ENCODE results near the gene CCDC28A.

The CCDC28A gene

DNA sequence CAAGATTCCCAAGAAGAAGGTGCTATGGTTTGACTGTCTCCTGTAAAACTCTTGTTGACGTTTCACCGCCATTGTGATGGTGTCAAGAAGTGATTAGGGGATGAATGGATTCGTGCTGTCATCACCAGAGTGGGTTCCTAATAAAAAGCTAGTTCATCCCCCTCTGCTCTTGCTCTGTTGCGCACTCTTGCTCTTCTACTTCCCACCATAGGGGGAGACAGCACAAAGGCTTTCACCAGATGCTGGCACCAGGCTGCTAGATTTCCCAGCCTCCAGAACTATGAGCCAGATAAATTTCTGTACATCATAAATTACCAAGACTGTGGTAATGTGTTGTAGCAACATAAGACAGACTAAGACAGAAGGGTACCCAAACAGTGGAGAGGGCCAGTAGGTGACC lies 21.6 kb upstream of the CCDC28A start:
- H3K4me2 ChIP-seq = no peak overlapping the region
- H3K4me1 ChIP-seq = no peaks in the 10 kb centered on the region
- no peak overlapping the region for H3K27ac ChIP-seq
- no peak for TF ChIP-seq Cebpa-rat (IDR thresholded peaks at IDR 0.05)
- no peaks in the 10 kb centered on the region for H3K36me3 ChIP-seq
- H3K27me3 ChIP-seq = no peaks in the 10 kb centered on the region
- H3K4me3 ChIP-seq = no peak overlapping the region
- no peaks in the 10 kb centered on the region for H4K20me1 ChIP-seq
- no peak overlapping the region for H3K9ac ChIP-seq
- H3K9me3 ChIP-seq (replicated peaks in 1 of 11) = no peaks in the 10 kb centered on the region

DNA sequence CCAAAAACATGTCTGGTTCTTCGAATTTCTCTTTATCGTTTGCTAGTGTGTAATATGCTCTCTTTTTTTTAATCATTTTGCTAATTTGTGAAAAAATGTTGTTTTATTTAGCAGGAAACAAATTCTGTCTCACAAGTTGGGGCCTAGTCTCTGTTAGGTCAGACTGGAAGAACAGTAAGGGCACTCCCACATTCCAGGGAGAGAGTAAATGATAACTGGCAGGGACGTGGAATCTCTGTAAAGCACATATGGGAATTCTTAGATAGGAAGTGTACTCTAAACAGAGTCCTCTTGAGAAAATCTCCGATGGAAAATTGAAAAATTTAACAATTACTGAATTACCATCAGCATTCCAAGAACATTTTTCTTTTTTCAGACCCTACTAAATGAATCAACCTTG lies 16.4 kb upstream of the CCDC28A start:
- H4K20me1 ChIP-seq = no peaks in the 10 kb centered on the region
- no peaks in the 10 kb centered on the region for H3K27me3 ChIP-seq
- no peaks in the 10 kb centered on the region for H3K36me3 ChIP-seq
- H3K27ac ChIP-seq = no peak overlapping the region
- no peak overlapping the region for H3K9ac ChIP-seq
- no peaks in the 10 kb centered on the region for H3K4me1 ChIP-seq
- H3K9me3 ChIP-seq (replicated peaks in 1 of 11) = no peaks in the 10 kb centered on the region
- H3K4me3 ChIP-seq = no peak overlapping the region
- no peak overlapping the region for H3K4me2 ChIP-seq
- TF ChIP-seq Cebpa-rat (IDR thresholded peaks at IDR 0.05) = no peak

DNA sequence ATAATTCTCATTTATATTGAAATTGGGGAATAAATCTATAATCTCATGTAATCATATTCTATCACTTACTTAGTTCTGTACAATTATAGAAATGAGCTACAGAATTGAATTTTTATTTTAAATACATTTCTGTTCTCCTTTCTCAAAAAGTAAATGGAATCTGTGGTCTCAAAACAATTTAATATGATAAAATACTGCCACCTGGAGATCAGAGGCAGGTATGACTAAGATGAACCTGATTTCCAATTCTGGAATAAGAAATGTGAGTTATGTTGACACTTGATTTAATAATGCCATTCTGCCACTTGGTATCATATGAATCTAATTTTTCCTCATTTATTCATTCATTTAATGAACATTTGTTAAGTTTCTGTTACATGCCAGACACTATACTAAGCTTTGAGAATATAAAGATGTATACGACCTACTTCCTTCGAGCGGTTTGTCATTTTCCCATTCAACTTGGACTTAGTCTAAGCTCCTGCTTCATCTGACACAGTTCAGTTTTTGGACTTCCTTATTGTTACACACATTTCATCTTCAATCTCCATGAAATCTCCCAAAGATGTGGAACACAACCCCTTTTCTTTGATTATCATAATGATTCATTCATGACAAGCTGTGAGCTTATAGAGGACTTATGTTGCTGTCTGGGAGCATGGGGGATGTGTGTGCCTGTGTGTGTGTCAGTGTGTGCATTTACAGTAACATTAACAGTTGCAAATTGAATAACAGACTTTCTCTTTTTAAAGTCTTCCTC lies 7.5 kb upstream of the CCDC28A start:
- Histone ChIP-seq H3K4me1 (peaks cover 0 to 12% (median 7%) of the 10 kb centered on the region in 10 experiments; a peak in 5 of 20 replicates), H3K4me2 (no peak overlapping the region), H4K20me1 (no peaks in the 10 kb centered on the region), H3K9ac (no peak overlapping the region), H3K4me3 (no peak overlapping the region), H3K36me3 (no peaks in the 10 kb centered on the region), H3K9me3 (replicated peaks in 1 of 11) (no peaks in the 10 kb centered on the region), H3K27me3 (no peaks in the 10 kb centered on the region), H3K27ac (no peak overlapping the region)
- TF ChIP-seq Cebpa-rat (IDR thresholded peaks at IDR 0.05) = no peak

DNA sequence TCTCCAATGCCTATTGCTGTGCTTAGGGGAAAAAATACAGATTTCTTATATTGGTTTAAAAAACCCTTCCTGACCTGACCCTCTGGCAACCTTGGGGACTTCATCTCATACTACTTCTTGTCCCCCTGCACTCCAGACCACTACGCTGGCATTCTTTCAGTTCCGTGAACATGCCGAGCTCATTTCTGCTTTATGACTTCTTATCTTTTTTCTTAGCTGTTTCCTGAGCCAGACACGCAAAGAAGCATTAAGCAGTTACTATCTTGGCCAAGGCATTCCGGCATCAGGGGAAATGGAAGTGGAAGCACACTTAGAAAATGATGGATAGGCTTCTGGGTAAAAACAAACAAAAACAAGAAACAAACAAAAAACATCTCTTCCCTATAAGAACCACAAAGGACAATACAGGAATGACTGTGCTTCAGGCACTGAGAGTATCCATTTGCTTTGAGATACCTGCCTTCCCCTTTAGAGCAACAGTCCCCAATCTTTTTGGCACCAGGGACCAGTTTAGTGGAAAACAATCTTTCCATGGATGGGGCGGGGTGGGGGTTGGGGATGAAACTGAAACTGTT lies 4.4 kb upstream of the CCDC28A start:
- Histone ChIP-seq H4K20me1 (no peaks in the 10 kb centered on the region), H3K27me3 (no peaks in the 10 kb centered on the region), H3K4me1 (peaks cover 10 to 23% (median 18%) of the 10 kb centered on the region in 10 experiments), H3K9me3 (replicated peaks in 1 of 11) (no peaks in the 10 kb centered on the region), H3K4me2 (peak overlapping the region; percentile 2 to 51 (median 17); a peak in 16 of 22 replicates), H3K9ac (0 out of 22 replicates have a peak overlapping the region, but pooled peaks of 1 of the 11 experiments have one; percentile 32), H3K36me3 (no peaks in the 10 kb centered on the region), H3K4me3 (no peak overlapping the region), H3K27ac (peak overlapping the region in 1 of 11 experiments; percentile 20; a peak in 1 of 22 replicates)
- TF ChIP-seq Cebpa-rat (IDR thresholded peaks at IDR 0.05) = no peak

DNA sequence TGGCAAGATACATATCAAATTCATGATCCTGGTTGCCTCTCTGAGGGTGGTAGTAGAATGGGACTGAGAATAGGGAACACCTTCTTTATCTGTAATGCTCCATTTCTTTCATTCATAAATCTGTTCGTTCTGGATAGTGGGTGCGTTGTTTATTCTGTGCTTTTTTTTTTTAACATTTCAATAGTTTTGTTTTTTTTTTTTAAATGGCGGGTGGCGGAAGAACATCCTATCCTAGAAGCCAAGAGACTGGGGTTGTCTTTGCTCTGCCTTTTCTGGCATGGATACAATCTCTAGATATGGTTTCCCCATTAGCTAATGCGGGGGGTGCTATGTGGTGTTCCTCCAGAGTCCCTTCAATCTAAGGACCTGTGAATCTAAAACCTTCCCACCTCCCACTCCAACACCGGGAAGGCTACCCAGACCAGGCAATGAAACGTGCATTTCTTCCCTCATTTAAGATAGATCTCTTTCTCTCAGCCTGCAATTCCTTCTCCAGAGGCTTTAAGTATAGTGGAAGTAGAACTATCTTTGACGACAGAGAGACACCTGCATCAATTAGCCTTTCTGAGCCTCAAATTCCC lies 883 bp upstream of the CCDC28A start:
- peaks cover 15 to 31% (median 27%) of the 10 kb centered on the region in 10 experiments for H3K4me1 ChIP-seq
- TF ChIP-seq Cebpa-rat (IDR thresholded peaks at IDR 0.05) = no peak
- peak overlapping the region; percentile 84 to 94 (median 90); a peak in 21 of 22 replicates for H3K9ac ChIP-seq
- H4K20me1 ChIP-seq = no peaks in the 10 kb centered on the region
- peak overlapping the region; percentile 77 to 95 (median 89) for H3K4me2 ChIP-seq
- no peaks in the 10 kb centered on the region for H3K9me3 ChIP-seq (replicated peaks in 1 of 11)
- H3K4me3 ChIP-seq = peak overlapping the region; percentile 70 to 93 (median 88)
- peaks cover 0 to 19% (median 0%) of the 10 kb centered on the region in 11 experiments; a peak in 8 of 22 replicates for H3K36me3 ChIP-seq
- no peaks in the 10 kb centered on the region for H3K27me3 ChIP-seq
- peak overlapping the region in 10 of 11 experiments; percentile 83 to 98 (median 93); a peak in 19 of 22 replicates for H3K27ac ChIP-seq

DNA sequence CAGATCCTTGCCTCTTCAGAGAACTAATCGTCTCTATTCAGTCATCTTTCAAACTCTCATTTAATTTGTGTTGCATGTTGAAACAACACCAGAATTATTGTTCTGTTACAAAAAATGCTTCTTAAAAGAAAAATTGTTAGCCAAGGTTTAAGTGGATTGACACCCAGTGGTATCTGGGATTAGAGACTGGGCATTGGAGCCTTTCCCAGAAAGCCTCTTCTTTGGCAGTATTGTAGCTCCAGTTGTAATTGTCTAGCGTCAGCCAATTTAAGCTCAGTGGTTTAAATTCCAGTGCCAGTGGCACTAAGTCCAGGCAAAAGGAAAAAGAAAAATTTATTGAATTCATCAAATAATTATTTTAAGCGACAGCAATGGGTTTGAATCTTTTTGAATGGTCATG lies 801 bp downstream of the CCDC28A start:
- no peak for TF ChIP-seq Cebpa-rat (IDR thresholded peaks at IDR 0.05)
- H3K27ac ChIP-seq = peak overlapping the region in 8 of 11 experiments; percentile 89 to 98 (median 94); a peak in 11 of 22 replicates
- no peaks in the 10 kb centered on the region for H4K20me1 ChIP-seq
- no peaks in the 10 kb centered on the region for H3K27me3 ChIP-seq
- H3K9me3 ChIP-seq (replicated peaks in 1 of 11) = no peaks in the 10 kb centered on the region
- peaks cover 15 to 23% (median 19%) of the 10 kb centered on the region in 10 experiments for H3K4me1 ChIP-seq
- H3K4me3 ChIP-seq = peak overlapping the region; percentile 70 to 93 (median 88)
- H3K9ac ChIP-seq = peak overlapping the region; percentile 84 to 94 (median 90)
- peak overlapping the region; percentile 79 to 97 (median 89) for H3K4me2 ChIP-seq
- H3K36me3 ChIP-seq = peaks cover 0 to 19% (median 0%) of the 10 kb centered on the region in 11 experiments; a peak in 8 of 22 replicates

DNA sequence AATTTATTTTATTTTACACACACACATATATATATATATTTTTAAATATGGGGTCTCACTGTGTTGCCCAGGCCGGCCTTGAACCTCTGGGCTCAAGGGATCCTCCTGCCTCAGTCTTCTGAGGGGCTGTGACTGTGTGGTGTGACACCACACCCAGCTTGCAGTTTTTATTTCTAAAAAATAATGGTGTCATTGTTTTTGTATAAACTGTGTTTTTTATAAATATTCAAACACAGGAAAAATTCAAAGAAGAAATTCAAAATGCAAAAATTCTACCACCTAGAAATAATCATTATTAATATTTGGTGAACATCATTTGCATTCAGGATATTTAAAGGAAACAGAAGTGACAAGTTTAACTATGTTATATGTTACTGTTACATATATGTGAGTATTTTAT lies 3.1 kb downstream of the CCDC28A start:
- H3K4me2 ChIP-seq = no peak overlapping the region
- no peaks in the 10 kb centered on the region for H4K20me1 ChIP-seq
- no peak overlapping the region for H3K4me3 ChIP-seq
- peaks cover 11 to 40% (median 13%) of the 10 kb centered on the region in 11 experiments; a peak in 16 of 22 replicates for H3K36me3 ChIP-seq
- H3K4me1 ChIP-seq = peaks cover 14 to 23% (median 19%) of the 10 kb centered on the region in 10 experiments
- no peaks in the 10 kb centered on the region for H3K9me3 ChIP-seq (replicated peaks in 1 of 11)
- 0 out of 22 replicates have a peak overlapping the region, but pooled peaks of 1 of the 11 experiments have one; percentile 8 for H3K9ac ChIP-seq
- H3K27ac ChIP-seq = no peak overlapping the region
- no peaks in the 10 kb centered on the region for H3K27me3 ChIP-seq
- no peak for TF ChIP-seq Cebpa-rat (IDR thresholded peaks at IDR 0.05)

DNA sequence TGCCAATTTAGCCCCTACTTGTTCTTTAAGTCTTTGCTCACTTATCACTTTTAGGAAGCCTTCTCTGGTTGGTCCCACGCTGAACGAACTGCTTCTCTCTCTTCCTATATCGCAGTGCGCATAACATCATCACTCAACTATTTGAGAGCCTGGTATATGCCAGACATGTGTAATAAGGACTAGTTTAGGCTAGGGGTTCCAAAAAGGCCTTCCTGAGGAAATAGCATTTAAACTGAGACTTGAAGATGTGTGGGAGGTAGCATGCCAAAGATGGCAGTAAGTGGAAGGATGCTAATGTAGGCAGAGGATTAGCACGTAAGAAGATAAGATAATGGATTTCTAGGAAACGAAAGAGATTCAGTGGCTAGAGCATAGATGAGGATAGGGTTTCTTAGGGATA lies 4.8 kb downstream of the CCDC28A start:
- Histone ChIP-seq H4K20me1 (no peaks in the 10 kb centered on the region), H3K36me3 (peaks cover 11 to 56% (median 24%) of the 10 kb centered on the region in 11 experiments; a peak in 17 of 22 replicates), H3K27me3 (no peaks in the 10 kb centered on the region), H3K4me2 (no peak overlapping the region), H3K9me3 (replicated peaks in 1 of 11) (no peaks in the 10 kb centered on the region), H3K4me1 (peaks cover 7 to 14% (median 11%) of the 10 kb centered on the region in 10 experiments; a peak in 19 of 20 replicates), H3K27ac (no peak overlapping the region), H3K4me3 (no peak overlapping the region), H3K9ac (no peak overlapping the region)
- no peak for TF ChIP-seq Cebpa-rat (IDR thresholded peaks at IDR 0.05)

DNA sequence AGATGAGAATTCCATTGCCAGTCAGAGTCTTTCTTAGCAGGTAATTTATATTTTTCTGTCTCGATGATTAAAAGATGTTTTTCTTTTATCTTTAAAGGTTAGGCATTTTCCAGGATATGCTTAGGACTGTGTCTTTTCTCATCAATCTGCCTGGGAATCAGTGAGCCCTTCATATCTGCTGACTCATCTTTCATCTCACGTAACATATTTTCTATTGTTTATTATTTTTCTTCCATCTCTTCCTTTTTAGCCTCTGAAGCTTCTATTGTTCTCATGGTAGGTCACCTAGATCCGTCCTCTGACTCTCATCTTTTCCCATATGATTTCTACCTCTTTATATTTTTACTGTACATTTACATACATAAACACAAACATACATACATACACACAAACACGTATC lies 8.7 kb downstream of the CCDC28A start:
- Histone ChIP-seq H3K36me3 (peaks cover 15 to 74% (median 50%) of the 10 kb centered on the region in 11 experiments; a peak in 19 of 22 replicates), H3K4me1 (no peaks in the 10 kb centered on the region), H3K9ac (no peak overlapping the region), H3K27me3 (no peaks in the 10 kb centered on the region), H3K4me3 (no peak overlapping the region), H3K4me2 (no peak overlapping the region), H3K27ac (no peak overlapping the region), H4K20me1 (no peaks in the 10 kb centered on the region), H3K9me3 (replicated peaks in 1 of 11) (no peaks in the 10 kb centered on the region)
- TF ChIP-seq Cebpa-rat (IDR thresholded peaks at IDR 0.05) = no peak
